GM12878 (cell line): ENCODE data around the gene ZNF792. TPM values are rescaled to one million over a fixed set of nuclear protein-coding genes. Genes with fewer than 3 reads are reported as not detected.
A peak's percentile ranks its signal among the peaks of the same experiment; 100 is the strongest.
"Not testable (repeated sequence)": the region's sequence is repeated elsewhere in the genome, so short reads cannot be mapped to it uniquely, and the experiment has no call there.

ENCODE experiments used
- ATAC-seq: fragments of 200-7000 bp; cut with Tn5 transposase; 3 replicates; pipeline ENCODE4 v1.9.1; 2020; ENCODE audit warnings: mild to moderate bottlenecking, moderate library complexity
- BruUV-seq: library from RNA; stranded (reverse); fragments of 400-500 nt; replicated peaks from 2 replicates; lab custom pipeline; 2021; lab: Mats Ljungman, UMichigan
- CTCF ChIA-PET: fragments of 300-600 bp; sonication (Branson Sonifier 250); formaldehyde crosslinking; extraction: SDS; loops from one replicate; lab custom pipeline; 2021; ENCODE audit warnings: inconsistent platforms; lab: Yijun Ruan, JAX
- POLR2A ChIA-PET: fragments of 350-600 bp; formaldehyde crosslinking; extraction: SDS; loops from one replicate; lab custom pipeline; 2021; ENCODE audit warnings: inconsistent platforms; lab: Charles Lee
- RAD21 ChIA-PET: fragments of 300-600 bp; sonication (Branson Sonifier 250); formaldehyde crosslinking; loops from one replicate; lab custom pipeline; 2023; ENCODE audit warnings: antibody characterized with exemption; ENCODE audit not compliant: unreplicated experiment; lab: Charles Lee
- SMC1A ChIA-PET: fragments of 300-600 bp; sonication (Branson Sonifier 250); formaldehyde crosslinking; loops from one replicate; lab custom pipeline; 2023; ENCODE audit not compliant: unreplicated experiment, uncharacterized antibody; lab: Charles Lee
- DNase-seq: peaks from one replicate; pipeline ENCODE4 v3.0.0-alpha.2; 2011; ENCODE audit warnings: low read depth, low spot score
- FAIRE-seq: peaks from 3 replicates; lab custom pipeline; 2011; peaks lifted over from hg19 to GRCh38; lab: Jason Lieb, UNC
- H2AFZ ChIP-seq: 2 replicates; pipeline ENCODE4 v1.6.0; 2011; ENCODE audit warnings: low read depth, low read length, control low read depth; ENCODE audit not compliant: control insufficient read depth
- H3K27ac ChIP-seq: 2 replicates; pipeline ENCODE4 v1.5.1; 2011; ENCODE audit warnings: control low read depth; ENCODE audit not compliant: control insufficient read depth, insufficient read depth
- H3K27me3 ChIP-seq, 2 experiments: replicated peaks in 1 of 2; 2 replicates each; pipeline versions ENCODE4 v1.6.0 to v1.6.1; 2011; ENCODE audit warnings: low read length in 1 of 2; ENCODE audit not compliant: control insufficient read depth in 2 of 2, insufficient read depth in 2 of 2
- H3K36me3 ChIP-seq, 2 experiments: 2 replicates each; pipeline ENCODE4 v1.5.1; 2011; ENCODE audit warnings: low read length in 1 of 2; ENCODE audit not compliant: control insufficient read depth in 2 of 2, insufficient read depth in 2 of 2
- H3K4me1 ChIP-seq: 2 replicates; pipeline ENCODE4 v1.6.1; 2011; ENCODE audit warnings: mild to moderate bottlenecking, low read length, moderate library complexity, mixed read lengths; ENCODE audit not compliant: control insufficient read depth, insufficient read depth
- H3K4me2 ChIP-seq: 2 replicates; pipeline ENCODE4 v1.6.0; 2011; ENCODE audit warnings: control low read depth; ENCODE audit not compliant: control insufficient read depth, insufficient read depth
- H3K4me3 ChIP-seq: fragments of 200-600 bp; sonication (generic); 2 replicates; pipeline ENCODE4 v1.5.1; 2016
- H3K79me2 ChIP-seq: 2 replicates; pipeline ENCODE4 v1.6.0; 2011; ENCODE audit warnings: low read length; ENCODE audit not compliant: control insufficient read depth, insufficient read depth
- H3K9ac ChIP-seq: 2 replicates; pipeline ENCODE4 v1.8.0; 2011; ENCODE audit warnings: low read length, control low read depth, mixed read lengths; ENCODE audit not compliant: control insufficient read depth, insufficient read depth
- H3K9me3 ChIP-seq: replicated peaks from 3 replicates; pipeline ENCODE4 v1.5.1; 2011; ENCODE audit warnings: mild to moderate bottlenecking, low read length; ENCODE audit not compliant: control insufficient read depth, insufficient read depth
- H4K20me1 ChIP-seq: 2 replicates; pipeline ENCODE4 v1.6.0; 2011; ENCODE audit not compliant: control insufficient read depth, insufficient read depth
- EED ChIP-seq: sonication (generic); IDR thresholded peaks from 2 replicates; pipeline ENCODE4 v1.6.1; 2016; ENCODE audit warnings: antibody characterized with exemption, low read depth
- ESRRA ChIP-seq: IDR thresholded peaks from 2 replicates; pipeline ENCODE4 v1.6.1; 2012; ENCODE audit warnings: mild to moderate bottlenecking, low read length, improper control_type of control experiment
- FOS ChIP-seq: IDR thresholded peaks from 3 replicates; pipeline ENCODE4 v1.6.1; 2011; ENCODE audit warnings: borderline replicate concordance; ENCODE audit not compliant: insufficient read length; ENCODE audit errors: extremely low read depth
- HDGF ChIP-seq: fragments of 450-650 bp; IDR thresholded peaks from 2 replicates; pipeline ENCODE4 v1.6.1; 2016; ENCODE audit warnings: antibody characterized with exemption
- JUNB ChIP-seq: IDR thresholded peaks from 2 replicates; pipeline ENCODE4 v1.6.1; 2016; ENCODE audit warnings: antibody characterized with exemption, mild to moderate bottlenecking
- NBN ChIP-seq: fragments of 450-650 bp; IDR thresholded peaks from 2 replicates; pipeline ENCODE4 v1.6.1; 2016
- POLR2AphosphoS2 ChIP-seq: IDR thresholded peaks from 2 replicates; pipeline ENCODE4 v1.6.1; 2011; ENCODE audit warnings: low read depth, mild to moderate bottlenecking, low read length, improper control_type of control experiment, moderate library complexity
- PRDM15 ChIP-seq: fragments of 450-650 bp; formaldehyde crosslinking; IDR thresholded peaks from 2 replicates; pipeline ENCODE4 v1.4.0; 2020; ENCODE audit warnings: mild to moderate bottlenecking, moderate library complexity
- RELA ChIP-seq: fragments of 450-650 bp; IDR thresholded peaks from 2 replicates; pipeline ENCODE4 v1.8.0; 2014; ENCODE audit warnings: borderline replicate concordance; ENCODE audit not compliant: partially characterized antibody
- RFX5 ChIP-seq: IDR thresholded peaks from 2 replicates; pipeline ENCODE4 v1.6.1; 2011; ENCODE audit warnings: low read depth, low read length, improper control_type of control experiment
- SMARCA5 ChIP-seq: fragments of 450-650 bp; IDR thresholded peaks from 2 replicates; pipeline ENCODE4 v1.6.1; 2017; ENCODE audit warnings: mild to moderate bottlenecking
- ZNF592 ChIP-seq: fragments of 450-650 bp; IDR thresholded peaks from 2 replicates; pipeline ENCODE4 v1.6.1; 2017; ENCODE audit warnings: mild to moderate bottlenecking, moderate library complexity
- WGBS: methylation state at CpG from one replicate; pipeline ENCODE4 v1.1.6; 2016; ENCODE audit warnings: low lambda C conversion rate; ENCODE audit not compliant: insufficient replicate concordance, insufficient coverage; ENCODE audit errors: missing lambda C conversion rate; 5-methylcytosine and 5-hydroxymethylcytosine counted together
- in situ Hi-C: fragments of 300-500 bp; cut with MboI; formaldehyde crosslinking; loops from 9 replicates; pipeline ENCODE4 v1.14.3; 2018; ENCODE audit warnings: mixed read lengths
- intact Hi-C: fragments of 100-400 bp; cut with micrococcal nuclease; formaldehyde crosslinking; loops from one replicate; pipeline ENCODE4 v1.14.2; 2022; ENCODE audit not compliant: unreplicated experiment
- polyA plus RNA-seq, 11 experiments: library from polyadenylated mRNA; depleted of rRNA in 4 of 11; unstranded in 6 of 11; stranded (reverse) in 5 of 11; fragments of >200 nt; fragmentation: Nextera tagmentation in 4 of 11; fragmentation: Illumina TruSeq in 1 of 11; extraction: Ambion mirVana in 4 of 11; extraction: Trizol in 1 of 11; gene quantifications; 1 replicate in 1 of 11; 2 replicates in 10 of 11; pipeline versions ENCODE4 v1.2.1 to v1.2.3, GENCODE V29; 2011 to 2016; ENCODE audit warnings: inconsistent platforms in 2 of 11, missing spikeins in 2 of 11, low read depth in 1 of 11
- total RNA-seq, 4 experiments: library from RNA; depleted of rRNA in 3 of 4; stranded (reverse); fragments of >200 nt in 3 of 4; fragmentation: Illumina TruSeq in 1 of 4; extraction: Trizol in 1 of 4; gene quantifications; 2 replicates each; pipeline versions ENCODE4 v1.2.1 to v1.2.3, GENCODE V29; 2013 to 2021
- TF ChIP-seq, protein P1 (sequence below): fragments of 450-650 bp; IDR thresholded peaks from 2 replicates; pipeline ENCODE4 v1.6.1; 2016; ENCODE audit warnings: mild to moderate bottlenecking

Gene ZNF792
- total and polyA plus RNA-seq, 10 of the 15 experiments (the other 5 are each of a cell fraction or from before 2014, with no cell fraction given) = 0.53 to 4.8 (median 1.3) TPM

DNA sequence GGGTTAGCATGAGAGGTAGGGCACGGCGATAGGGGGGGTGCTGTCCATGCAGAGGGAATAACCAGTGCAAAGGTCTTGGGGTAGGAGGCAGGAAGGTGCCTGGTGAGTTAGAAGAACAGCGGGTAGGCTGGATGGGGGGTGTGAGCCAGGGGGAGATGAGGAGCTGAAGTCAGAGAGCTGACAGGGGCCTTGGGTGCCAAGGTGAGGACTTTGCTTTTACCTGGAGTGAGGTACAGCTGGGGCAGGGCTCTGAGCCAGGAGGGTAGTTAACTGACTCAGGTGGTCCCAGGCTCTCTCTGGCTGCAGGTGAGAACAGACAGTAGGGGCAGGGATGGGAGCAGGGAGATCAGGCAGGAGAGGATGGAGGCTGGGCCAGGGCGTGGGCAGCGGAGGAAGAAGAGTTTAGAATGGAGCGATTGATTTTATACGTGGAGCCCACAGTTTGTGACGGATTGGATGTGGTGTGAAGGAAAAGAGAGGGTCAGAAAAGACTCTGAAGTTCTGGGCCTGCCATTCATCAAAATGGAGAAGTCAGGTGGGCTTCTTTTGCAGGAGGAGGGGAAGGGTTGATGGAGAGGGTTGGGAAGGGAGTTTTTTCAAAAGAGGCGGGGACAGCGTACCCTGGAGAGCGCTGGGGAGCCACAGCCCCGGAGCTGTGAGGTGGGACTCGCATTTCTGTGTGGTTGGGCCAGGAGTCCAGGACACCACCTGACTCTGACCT, 34.9 kb upstream of the ZNF792 start (continued):
- TF ChIP-seq ZNF592 (no peak), RFX5 (0 out of 2 replicates have a peak, but pooled peaks have one; percentile 21), ESRRA (no peak), NBN (peak; percentile 36), POLR2AphosphoS2 (peak; percentile 19; the same call in 1 of the 2 replicates), FOS (no peak), PRDM15 (no peak), EED (peak; percentile 46; the same call in 1 of the 2 replicates), HDGF (peak; percentile 65; the same call in 1 of the 2 replicates), RELA (no peak), SMARCA5 (peak; percentile 26; the same call in 1 of the 2 replicates), JUNB (no peak)
- TF ChIP-seq, protein P1, sequence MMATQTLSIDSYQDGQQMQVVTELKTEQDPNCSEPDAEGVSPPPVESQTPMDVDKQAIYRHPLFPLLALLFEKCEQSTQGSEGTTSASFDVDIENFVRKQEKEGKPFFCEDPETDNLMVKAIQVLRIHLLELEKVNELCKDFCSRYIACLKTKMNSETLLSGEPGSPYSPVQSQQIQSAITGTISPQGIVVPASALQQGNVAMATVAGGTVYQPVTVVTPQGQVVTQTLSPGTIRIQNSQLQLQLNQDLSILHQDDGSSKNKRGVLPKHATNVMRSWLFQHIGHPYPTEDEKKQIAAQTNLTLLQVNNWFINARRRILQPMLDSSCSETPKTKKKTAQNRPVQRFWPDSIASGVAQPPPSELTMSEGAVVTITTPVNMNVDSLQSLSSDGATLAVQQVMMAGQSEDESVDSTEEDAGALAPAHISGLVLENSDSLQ = peak; percentile 47; the same call in 1 of the 2 replicates
- TF ChIP-seq, all 136 proteins: peak for 10

GRCh38 chr19:34998224-34998623, 34.2 kb upstream of the ZNF792 start:
- H3K27ac ChIP-seq = peak overlapping the region; percentile 86; the same call in 1 of the 2 replicates
- not testable (repeated sequence) for FAIRE-seq
- peaks cover 37% of the 10 kb centered on the region for H3K4me1 ChIP-seq

More at GRCh38 chr19:34998224-34998623, 34.2 kb upstream of the ZNF792 start:
- H3K4me2 ChIP-seq, H4K20me1 ChIP-seq, H3K9ac ChIP-seq, BruUV-seq, H3K4me3 ChIP-seq, intact Hi-C loops, H3K27me3 ChIP-seq, H3K36me3 ChIP-seq, SMC1A ChIA-PET, H3K9me3 ChIP-seq, H2AFZ ChIP-seq, in situ Hi-C loops, CTCF ChIA-PET, DNase-seq, ATAC-seq: not testable (repeated sequence)
- peaks cover 31% of the 10 kb centered on the region for H3K79me2 ChIP-seq
- over 99% methylated on average over 7 of the region's 7 CpGs for WGBS
- RAD21 ChIA-PET = interaction anchor here (3.5 kb wide), 1 partner anchor 8 kb away, joined by 33 read pairs; no protein-coding TSS in a partner anchor
- POLR2A ChIA-PET = interaction anchor here (1.1 to 4.7 kb wide), 2 partner anchors 8 to 24 kb away, joined by 4 to 38 read pairs; no protein-coding TSS in a partner anchor
